Dendritic cell treated with granulocyte-macrophage colony-stimulating factor and Interleukin-4, amounts not matched to agents 40 ng/mL and 50 ng/mL, for 4 days (primary cell): ENCODE data around the gene FGFBP3.
"Not testable (repeated sequence)": the region's sequence is repeated elsewhere in the genome, so short reads cannot be mapped to it uniquely, and the experiment has no call there.

Source experiments
- H3K27ac Mint-ChIP-seq: one replicate; pipeline ENCODE4 v1.8.0; 2022; ENCODE audit warnings: mild to moderate bottlenecking, mixed read lengths
- H3K27me3 Mint-ChIP-seq: one replicate; pipeline ENCODE4 v1.8.0; 2022; ENCODE audit warnings: mild to moderate bottlenecking, mixed read lengths
- H3K36me3 Mint-ChIP-seq: one replicate; pipeline ENCODE4 v1.8.0; 2022; ENCODE audit warnings: low read depth, mixed read lengths
- H3K4me1 Mint-ChIP-seq: one replicate; pipeline ENCODE4 v1.8.0; 2022; ENCODE audit warnings: low read depth, mixed read lengths
- H3K4me3 Mint-ChIP-seq: one replicate; pipeline ENCODE4 v1.8.0; 2022; ENCODE audit warnings: mild to moderate bottlenecking, moderate library complexity, mixed read lengths
- H3K9me3 Mint-ChIP-seq: one replicate; pipeline ENCODE4 v1.8.0; 2022; ENCODE audit warnings: mixed read lengths
- intact Hi-C: fragments of 100-400 bp; cut with micrococcal nuclease; formaldehyde crosslinking; loops from one replicate; pipeline ENCODE4 v1.15.0; 2022

Gene FGFBP3

DNA sequence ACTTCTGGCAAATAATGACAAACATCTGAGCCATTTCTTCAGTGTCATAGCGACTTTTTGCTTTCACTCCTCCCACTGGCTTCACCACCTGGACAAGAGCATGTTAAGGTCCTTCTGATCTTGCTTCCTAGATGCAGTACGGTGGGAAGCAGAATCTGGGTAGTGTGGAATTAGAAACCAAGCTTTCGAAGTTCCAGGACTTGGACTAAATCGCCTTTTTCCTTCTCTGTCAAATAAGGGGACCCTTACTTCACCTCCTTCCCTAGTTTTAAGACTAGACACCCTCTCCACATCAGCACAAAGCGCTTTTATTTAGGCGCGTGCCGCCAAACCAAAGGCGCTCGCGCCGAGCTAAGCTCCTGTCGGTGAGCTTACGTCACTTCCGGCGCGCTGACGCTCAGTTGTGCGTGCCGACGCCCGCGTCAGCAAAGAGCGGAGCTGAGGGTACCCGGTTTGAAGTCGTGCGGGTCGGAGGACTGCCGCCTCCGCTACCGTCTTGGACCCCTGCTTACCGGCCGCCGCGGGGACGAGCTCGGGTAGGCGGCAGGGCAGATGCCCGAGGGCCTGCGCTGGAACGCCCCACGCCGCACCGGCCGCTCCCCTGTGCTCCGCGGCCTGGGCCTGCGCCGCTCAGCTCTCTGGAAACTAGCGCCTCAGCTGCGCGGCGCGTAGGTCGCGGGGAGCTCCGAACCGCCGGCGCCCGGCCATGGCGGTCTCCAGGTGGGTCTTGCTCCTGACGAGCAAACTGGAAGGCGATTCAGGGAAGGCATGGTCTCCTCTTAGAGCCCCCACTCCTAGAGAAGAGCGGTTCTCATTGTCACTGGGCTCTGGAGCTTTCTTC lies 14.3 kb upstream of the FGFBP3 start, which contains the start of gene BTAF1:
Gene BTAF1, plus strand, starts transcription at position 400 of the 841 bp plus-strand sequence. Its CDS starts 307 bp downstream, at position 707.
- H3K4me3 Mint-ChIP-seq, result peak within 1 kb of the TSS; percentile 90
- H3K27me3 Mint-ChIP-seq, result no peaks in the 10 kb centered on the region
- peaks cover 5% of the 10 kb centered on the region for H3K9me3 Mint-ChIP-seq
- peaks cover 22% of the 10 kb centered on the region for H3K4me1 Mint-ChIP-seq
- intact Hi-C loops, result loop anchor here (5.0 kb wide), 1 partner anchor 126 kb away; the partner anchor contains the start of gene TNKS2
- H3K27ac Mint-ChIP-seq, result peak within 1 kb of the TSS; percentile 95
- H3K36me3 Mint-ChIP-seq, result peaks cover 30% of the 10 kb centered on the region

- H3K27me3 Mint-ChIP-seq, result peaks cover 19% of the 10 kb centered on the region
These were observed 10.4 kb upstream of the FGFBP3 start for GRCh38 chr10:91919651-91920050.

GRCh38 chr10:91910467-91910866 lies 1.2 kb upstream of the FGFBP3 start:
- Mint-ChIP-seq H3K4me3 (no peak overlapping the region), H3K27me3 (peaks cover 4% of the 10 kb centered on the region)
- intact Hi-C loops, result loop anchor here (5.0 to 10.0 kb wide), 3 partner anchors 53 to 418 kb away; no protein-coding TSS in a partner anchor

More at GRCh38 chr10:91919651-91920050, 10.4 kb upstream of the FGFBP3 start:
- H3K4me1 Mint-ChIP-seq, result no peaks in the 10 kb centered on the region
- H3K9me3 Mint-ChIP-seq, result peaks cover 5% of the 10 kb centered on the region
- intact Hi-C loops, result loop anchor here (5.0 to 10.0 kb wide), 2 partner anchors 122 to 365 kb away; partner anchors contain the start of gene TNKS2
- no peak overlapping the region for H3K27ac Mint-ChIP-seq
- peaks cover 9% of the 10 kb centered on the region for H3K36me3 Mint-ChIP-seq
- no peak overlapping the region for H3K4me3 Mint-ChIP-seq

GRCh38 chr10:91908337-91909116 lies 759 bp downstream of the FGFBP3 start:
- Mint-ChIP-seq H3K36me3 (no peaks in the 10 kb centered on the region), H3K9me3 (no peaks in the 10 kb centered on the region), H3K4me3 (peak overlapping the region; percentile 83), H3K27ac (peak overlapping the region; percentile 51), H3K4me1 (peaks cover 18% of the 10 kb centered on the region), H3K27me3 (peaks cover 2% of the 10 kb centered on the region)
- intact Hi-C loops, result loop anchor here (5.0 to 10.0 kb wide), 2 partner anchors 111 to 274 kb away; partner anchors contain the start of genes PPP1R3C and TNKS2

More at GRCh38 chr10:91910467-91910866, 1.2 kb upstream of the FGFBP3 start:
- Mint-ChIP-seq H3K27ac (no peak overlapping the region), H3K4me1 (peaks cover 18% of the 10 kb centered on the region), H3K36me3 (no peaks in the 10 kb centered on the region), H3K9me3 (no peaks in the 10 kb centered on the region)

DNA sequence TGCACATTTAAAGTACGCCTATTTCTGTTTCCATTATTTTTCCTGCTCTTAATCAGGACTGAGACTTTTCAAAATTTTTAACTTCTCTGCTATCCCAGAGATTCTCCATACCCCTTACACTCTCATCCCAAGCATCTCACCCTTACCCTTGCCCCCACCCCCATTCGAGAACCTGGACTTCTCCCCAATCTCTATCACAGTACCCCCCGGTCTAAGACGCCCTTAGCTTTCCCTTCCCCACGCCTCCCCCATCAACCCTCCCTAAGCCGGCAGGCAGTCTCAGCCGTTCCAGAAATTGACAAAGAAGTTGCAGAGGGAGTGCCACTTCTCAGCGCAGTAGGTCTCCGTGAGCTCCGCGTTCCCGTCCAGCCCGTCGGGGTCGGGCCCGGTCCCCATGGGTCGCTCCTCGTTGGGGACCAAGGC lies 1.4 kb downstream of the FGFBP3 start:
- Mint-ChIP-seq H3K36me3 (no peaks in the 10 kb centered on the region), H3K27ac (peak overlapping the region; percentile 51), H3K9me3 (no peaks in the 10 kb centered on the region), H3K4me3 (peak overlapping the region; percentile 83), H3K27me3 (peaks cover 2% of the 10 kb centered on the region), H3K4me1 (peaks cover 18% of the 10 kb centered on the region)
- intact Hi-C loops, result loop anchor here (5.0 to 10.0 kb wide), 2 partner anchors 111 to 273 kb away; partner anchors contain the start of genes PPP1R3C and TNKS2

DNA sequence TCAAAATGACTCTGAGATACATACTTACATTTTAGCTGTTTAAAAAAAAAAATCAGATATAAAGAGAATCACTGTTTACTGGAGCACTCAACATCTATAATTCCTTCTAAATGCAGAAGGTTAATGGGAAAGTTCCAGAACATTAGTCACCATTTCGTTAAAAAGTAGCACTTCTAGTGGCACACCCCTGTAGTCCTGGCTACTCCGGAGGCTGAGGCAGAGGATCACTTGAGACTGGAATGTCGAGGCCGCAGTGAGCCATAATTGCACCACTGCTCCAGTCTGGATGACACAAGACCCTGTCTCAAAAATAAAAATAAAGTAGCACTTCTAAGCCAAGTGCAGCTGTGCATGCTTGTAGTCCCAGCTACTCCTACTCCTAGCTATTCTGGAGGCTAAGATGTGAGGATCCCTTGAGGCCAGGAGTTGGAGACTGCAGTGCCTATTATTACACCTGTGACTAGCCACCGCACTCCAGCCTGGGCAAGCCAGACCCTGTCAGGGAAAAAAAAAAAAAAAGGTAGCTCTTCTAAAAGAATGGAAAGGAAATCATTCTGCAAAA lies 2.2 kb downstream of the FGFBP3 start:
- H3K27me3 Mint-ChIP-seq, result peaks cover 2% of the 10 kb centered on the region
- H3K4me3 Mint-ChIP-seq, result no peak overlapping the region
- peaks cover 25% of the 10 kb centered on the region for H3K4me1 Mint-ChIP-seq
- no peak overlapping the region for H3K27ac Mint-ChIP-seq
- H3K9me3 Mint-ChIP-seq, result no peaks in the 10 kb centered on the region
- intact Hi-C loops, result loop anchor here (5.0 to 10.0 kb wide), 2 partner anchors 110 to 272 kb away; partner anchors contain the start of genes PPP1R3C and TNKS2
- no peaks in the 10 kb centered on the region for H3K36me3 Mint-ChIP-seq

- no peak overlapping the region for H3K4me3 Mint-ChIP-seq
- peak overlapping the region; percentile 4 for H3K27ac Mint-ChIP-seq
- intact Hi-C loops, result loop anchor here (10.0 kb wide), 1 partner anchor 267 kb away; the partner anchor contains the start of gene PPP1R3C
- no peaks in the 10 kb centered on the region for H3K36me3 Mint-ChIP-seq
- peaks cover 20% of the 10 kb centered on the region for H3K4me1 Mint-ChIP-seq
- H3K27me3 Mint-ChIP-seq, result no peaks in the 10 kb centered on the region
- H3K9me3 Mint-ChIP-seq, result no peaks in the 10 kb centered on the region
These were observed 7.3 kb downstream of the FGFBP3 start for GRCh38 chr10:91901784-91902677.

DNA sequence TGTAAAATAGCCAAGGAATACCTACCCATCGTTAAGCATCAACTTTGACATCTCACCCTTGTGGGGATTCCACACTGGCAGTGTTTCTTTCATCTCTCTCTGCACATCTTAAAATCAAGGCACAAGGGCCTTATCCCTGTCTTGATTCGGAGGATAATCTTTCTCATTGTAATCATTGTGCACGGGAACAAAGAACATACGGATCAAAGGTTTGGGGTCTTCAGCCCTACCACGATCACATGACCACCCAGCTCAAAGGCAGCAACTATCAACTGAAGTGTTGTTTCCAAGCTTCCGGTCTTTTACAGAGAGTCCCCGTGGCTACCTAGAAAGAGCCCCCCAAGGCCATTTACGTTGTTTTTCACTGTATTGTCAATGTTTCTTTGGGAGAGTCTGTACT lies 11.9 kb downstream of the FGFBP3 start:
- H3K27me3 Mint-ChIP-seq, result no peaks in the 10 kb centered on the region
- H3K9me3 Mint-ChIP-seq, result peaks cover 8% of the 10 kb centered on the region
- no peak overlapping the region for H3K4me3 Mint-ChIP-seq
- H3K27ac Mint-ChIP-seq, result no peak overlapping the region
- intact Hi-C loops, result no loop called here
- peaks cover 24% of the 10 kb centered on the region for H3K4me1 Mint-ChIP-seq
- no peaks in the 10 kb centered on the region for H3K36me3 Mint-ChIP-seq

GRCh38 chr10:91896212-91896756 lies 13.0 kb downstream of the FGFBP3 start:
- Mint-ChIP-seq H3K27me3 (no peaks in the 10 kb centered on the region), H3K4me1 (peaks cover 12% of the 10 kb centered on the region), H3K4me3 (no peak overlapping the region), H3K27ac (no peak overlapping the region), H3K9me3 (peaks cover 8% of the 10 kb centered on the region), H3K36me3 (no peaks in the 10 kb centered on the region)
- intact Hi-C loops, result no loop called here

DNA sequence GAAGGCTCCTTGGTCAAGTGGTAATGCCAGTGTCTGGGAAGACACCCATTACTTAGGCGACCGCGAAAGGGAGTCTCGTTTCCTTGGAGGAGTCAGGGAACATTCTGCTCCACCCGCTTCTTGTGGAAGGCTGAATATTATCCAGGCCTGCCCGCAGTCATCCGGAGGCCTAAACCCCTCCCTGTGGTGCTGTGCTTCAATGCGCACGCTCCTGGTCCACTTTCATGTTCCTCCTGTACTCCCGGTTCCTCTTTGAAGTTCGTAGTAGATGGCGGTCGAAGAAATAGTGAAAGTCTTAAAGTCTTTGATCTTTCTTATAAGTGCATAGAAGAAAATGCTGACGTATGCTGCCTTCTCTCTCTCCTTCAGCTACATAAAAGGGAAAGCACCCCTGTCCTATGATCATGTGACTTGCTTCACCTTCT lies 15.0 kb downstream of the FGFBP3 start:
- H3K36me3 Mint-ChIP-seq, H3K27ac Mint-ChIP-seq, H3K9me3 Mint-ChIP-seq, H3K27me3 Mint-ChIP-seq, H3K4me1 Mint-ChIP-seq, H3K4me3 Mint-ChIP-seq, intact Hi-C loops: not testable (repeated sequence)

DNA sequence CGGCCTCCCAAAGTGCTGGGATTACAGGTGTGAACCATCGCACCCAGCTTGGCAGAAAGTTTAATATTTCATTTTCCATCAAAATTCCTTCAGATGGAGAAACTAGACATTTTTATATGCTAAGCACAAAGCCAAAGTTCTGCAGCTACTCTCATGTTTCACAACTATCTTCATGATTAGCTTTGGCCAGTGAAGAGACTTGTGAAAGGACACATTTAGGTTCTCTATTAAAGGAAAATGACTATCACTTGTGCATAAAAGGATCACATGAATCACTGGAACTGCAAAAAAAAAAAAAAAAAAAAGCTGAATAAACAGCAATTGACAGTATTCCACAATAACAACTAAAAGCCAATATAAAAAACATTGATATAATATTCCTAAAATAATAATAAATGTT lies 16.2 kb downstream of the FGFBP3 start:
- H3K4me1 Mint-ChIP-seq, result peaks cover 8% of the 10 kb centered on the region
- no peak overlapping the region for H3K4me3 Mint-ChIP-seq
- H3K27me3 Mint-ChIP-seq, result peaks cover 10% of the 10 kb centered on the region
- intact Hi-C loops, result no loop called here
- H3K9me3 Mint-ChIP-seq, result peaks cover 8% of the 10 kb centered on the region
- no peak overlapping the region for H3K27ac Mint-ChIP-seq
- H3K36me3 Mint-ChIP-seq, result no peaks in the 10 kb centered on the region

GRCh38 chr10:91891125-91892001 lies 17.9 kb downstream of the FGFBP3 start:
- H3K27ac Mint-ChIP-seq, result no peak overlapping the region
- H3K9me3 Mint-ChIP-seq, result peaks cover 8% of the 10 kb centered on the region
- intact Hi-C loops, result no loop called here
- H3K36me3 Mint-ChIP-seq, result no peaks in the 10 kb centered on the region
- H3K27me3 Mint-ChIP-seq, result peaks cover 23% of the 10 kb centered on the region
- H3K4me3 Mint-ChIP-seq, result no peak overlapping the region
- peaks cover 18% of the 10 kb centered on the region for H3K4me1 Mint-ChIP-seq
